Stimulated activated CD4-positive, alpha-beta T cell treated with anti-CD3 and anti-CD28 coated beads, Interleukin-12 subunit alpha, Interleukin-12 subunit beta, amount 100 ng/mL, for 24 hours (primary cell): ENCODE measurements around the gene DPEP1.

ENCODE experiments used
- DNase-seq, 2 experiments: peaks; one replicate each; pipeline ENCODE4 v3.0.0-alpha.2; 2020; ENCODE audit warnings: low read depth in 2 of 2

Gene DPEP1

GRCh38 chr16:89598199-89598598, 15.2 kb upstream of the DPEP1 start:
- no peak for DNase-seq

GRCh38 chr16:89599451-89599858, 14.0 kb upstream of the DPEP1 start:
- no peak for DNase-seq

GRCh38 chr16:89599902-89600301, 13.5 kb upstream of the DPEP1 start:
- no peak for DNase-seq

- no peak for DNase-seq
Observed at GRCh38 chr16:89600427-89600826, 13.0 kb upstream of the DPEP1 start.

- DNase-seq = no peak
Observed at GRCh38 chr16:89600956-89601355, 12.5 kb upstream of the DPEP1 start.

- DNase-seq = no peak
Observed at GRCh38 chr16:89601906-89602272, 11.6 kb upstream of the DPEP1 start.

- peak; percentile 44 to 56 for DNase-seq
Observed at GRCh38 chr16:89602273-89602951, 11.0 kb upstream of the DPEP1 start.

- no peak for DNase-seq
Observed at GRCh38 chr16:89602952-89603590, 10.4 kb upstream of the DPEP1 start.

GRCh38 chr16:89604764-89605163, 8.7 kb upstream of the DPEP1 start:
- DNase-seq = no peak

- DNase-seq = no peak
Observed at GRCh38 chr16:89605186-89605970, 8.1 kb upstream of the DPEP1 start.

- DNase-seq = no peak
Observed at GRCh38 chr16:89606006-89606405, 7.4 kb upstream of the DPEP1 start.

GRCh38 chr16:89607453-89607852, 6.0 kb upstream of the DPEP1 start:
- DNase-seq = no peak

- DNase-seq = no peak
Observed at GRCh38 chr16:89607937-89608740, 5.3 kb upstream of the DPEP1 start.

GRCh38 chr16:89610108-89610453, 3.4 kb upstream of the DPEP1 start:
- DNase-seq = no peak

GRCh38 chr16:89612415-89613166, 851 bp upstream of the DPEP1 start:
- no peak for DNase-seq

GRCh38 chr16:89613954-89614459, 565 bp downstream of the DPEP1 start:
- DNase-seq = no peak

- DNase-seq = no peak
Observed at GRCh38 chr16:89615176-89615575, 1.7 kb downstream of the DPEP1 start.

GRCh38 chr16:89615596-89616090, 2.2 kb downstream of the DPEP1 start:
- no peak for DNase-seq

GRCh38 chr16:89616623-89617022, 3.2 kb downstream of the DPEP1 start:
- DNase-seq = no peak

- DNase-seq = no peak
Observed at GRCh38 chr16:89617036-89617435, 3.6 kb downstream of the DPEP1 start.
